Keratinocyte (primary cell): ENCODE data around the gene DACT2. TPM values are rescaled to one million over a fixed set of nuclear protein-coding genes. Genes with fewer than 3 reads are reported as not detected.

Source experiments
- DNase-seq: peaks from one replicate; pipeline ENCODE4 v3.0.0-alpha.2; 2011; ENCODE audit warnings: low read depth, missing footprints, low spot score
- FAIRE-seq: peaks from 2 replicates; lab custom pipeline; 2011; peaks lifted over from hg19 to GRCh38; lab: Jason Lieb, UNC
- H2AFZ ChIP-seq: 2 replicates; pipeline ENCODE4 v1.6.0; 2012; ENCODE audit warnings: low read length, control low read depth, inconsistent platforms; ENCODE audit not compliant: control insufficient read depth
- H3K27ac ChIP-seq: 2 replicates; pipeline ENCODE4 v1.5.1; 2011; ENCODE audit warnings: low read length; ENCODE audit not compliant: control insufficient read depth, insufficient read depth
- H3K27me3 ChIP-seq: 3 replicates; pipeline ENCODE4 v1.6.0; 2011; ENCODE audit warnings: low read length; ENCODE audit not compliant: control insufficient read depth, insufficient read depth; ENCODE audit errors: extremely low read depth
- H3K36me3 ChIP-seq, 2 experiments: 2 replicates in 1 of 2; 3 replicates in 1 of 2; pipeline ENCODE4 v1.5.1; 2011; ENCODE audit warnings: low read length in 2 of 2, mild to moderate bottlenecking in 1 of 2; ENCODE audit not compliant: control insufficient read depth in 2 of 2, insufficient read depth in 2 of 2; ENCODE audit errors: extremely low read depth in 1 of 2
- H3K4me1 ChIP-seq: 3 replicates; pipeline ENCODE4 v1.5.1; 2011; ENCODE audit warnings: low read length; ENCODE audit not compliant: control insufficient read depth, insufficient read depth; ENCODE audit errors: extremely low read depth
- H3K4me2 ChIP-seq: 3 replicates; pipeline ENCODE4 v1.6.0; 2011; ENCODE audit warnings: low read depth, low read length; ENCODE audit not compliant: control insufficient read depth, insufficient read depth; ENCODE audit errors: extremely low read depth
- H3K4me3 ChIP-seq, 3 experiments: fragments of 200-600 bp in 1 of 3; sonication (generic) in 1 of 3; 2 replicates in 2 of 3; 3 replicates in 1 of 3; pipeline ENCODE4 v1.5.1; 2011 to 2016; ENCODE audit warnings: low read length in 3 of 3, mild to moderate bottlenecking in 3 of 3, control low read depth in 2 of 3, inconsistent platforms in 1 of 3, low read depth in 1 of 3, mixed read lengths in 1 of 3, mixed run types in 1 of 3, moderate library complexity in 1 of 3; ENCODE audit not compliant: control insufficient read depth in 2 of 3, insufficient read depth in 2 of 3; ENCODE audit errors: extremely low read depth in 1 of 3
- H3K79me2 ChIP-seq: 2 replicates; pipeline ENCODE4 v1.6.0; 2012; ENCODE audit warnings: low read length; ENCODE audit not compliant: control insufficient read depth, insufficient read depth
- H3K9ac ChIP-seq: 3 replicates; pipeline ENCODE4 v1.6.0; 2011; ENCODE audit warnings: low read length; ENCODE audit not compliant: control insufficient read depth, insufficient read depth; ENCODE audit errors: extremely low read depth
- H3K9me1 ChIP-seq: 3 replicates; pipeline ENCODE4 v1.6.0; 2011; ENCODE audit warnings: low read length; ENCODE audit not compliant: control insufficient read depth, insufficient read depth; ENCODE audit errors: extremely low read depth
- H3K9me3 ChIP-seq: 2 replicates; pipeline ENCODE4 v1.5.1; 2012; ENCODE audit warnings: low read depth, low read length; ENCODE audit not compliant: control insufficient read depth
- H4K20me1 ChIP-seq: 3 replicates; pipeline ENCODE4 v1.6.0; 2011; ENCODE audit warnings: low read length; ENCODE audit not compliant: control insufficient read depth, insufficient read depth; ENCODE audit errors: extremely low read depth
- CTCF ChIP-seq, 3 experiments: IDR thresholded peaks in 1 of 3; conservative IDR thresholded peaks in 1 of 3; optimal IDR thresholded peaks in 1 of 3; 2 replicates in 2 of 3; 3 replicates in 1 of 3; pipeline versions ENCODE3 to v1.5.1; 2011; ENCODE audit warnings: low read length in 3 of 3, mild to moderate bottlenecking in 3 of 3, moderate library complexity in 2 of 3, control low read depth in 1 of 3, inconsistent platforms in 1 of 3; ENCODE audit not compliant: insufficient read depth in 2 of 3; ENCODE audit errors: extremely low read depth in 1 of 3
- EZH2 ChIP-seq: IDR thresholded peaks from one replicate; pipeline ENCODE4 v1.6.1; 2012; ENCODE audit warnings: inconsistent platforms, mild to moderate bottlenecking, low read length, moderate library complexity
- dilution Hi-C: fragments of 300-500 bp; cut with MboI; formaldehyde crosslinking; loops from one replicate; pipeline ENCODE4 v1.7.0; 2020; ENCODE audit warnings: low sequenced_read_pairs; ENCODE audit not compliant: extremely low pct_ligation_motif_present
- polyA plus RNA-seq, 5 experiments: library from polyadenylated mRNA; depleted of rRNA in 3 of 5; stranded (reverse) in 3 of 5; stranded (forward) in 1 of 5; unstranded in 1 of 5; fragments of >200 nt; gene quantifications; 1 replicate in 1 of 5; 2 replicates in 3 of 5; 3 replicates in 1 of 5; pipeline versions ENCODE4 v1.2.1 to v1.2.3, GENCODE V29; 2011 to 2012; ENCODE audit warnings: missing spikeins in 2 of 5, low read depth in 1 of 5, low replicate concordance in 1 of 5

The DACT2 gene
- polyA plus RNA-seq, 1 donor (not counting 4 experiments of a cell fraction or from before 2014, with no cell fraction given): 0.09 TPM

DNA sequence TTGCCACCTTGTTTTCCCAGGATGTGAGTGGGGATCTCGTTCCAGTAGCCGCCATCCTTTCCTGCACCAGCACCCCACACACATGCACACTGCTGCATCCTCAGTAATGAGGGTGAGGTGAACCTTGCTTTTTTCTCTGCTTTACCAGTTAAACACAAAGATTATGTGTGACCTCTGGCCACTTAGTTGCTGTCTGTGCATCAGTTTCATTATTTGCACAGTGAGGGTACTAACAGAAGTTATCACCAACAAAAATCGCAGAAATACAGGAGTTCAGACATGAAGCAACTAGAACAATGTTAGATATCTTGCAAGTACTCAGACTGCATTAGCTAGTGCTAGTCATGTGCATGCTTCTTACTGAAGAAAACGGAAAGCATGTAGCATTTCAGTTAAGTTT is 17.4 kb upstream of the DACT2 start:
- no peaks in the 10 kb centered on the region for H3K4me1 ChIP-seq
- H2AFZ ChIP-seq: no peak overlapping the region
- dilution Hi-C loops: no loop called here
- H3K36me3 ChIP-seq: no peaks in the 10 kb centered on the region
- no peak for TF ChIP-seq EZH2
- no peak for TF ChIP-seq CTCF (optimal IDR thresholded peaks at IDR 0.05 in 1 of 3, IDR thresholded peaks at IDR 0.05 in 1 of 3, conservative IDR thresholded peaks at IDR 0.05 in 1 of 3; ENCODE audit: extremely low read depth in 1 of 3, insufficient read depth in 2 of 3, low read length in 3 of 3)
- H3K79me2 ChIP-seq: no peaks in the 10 kb centered on the region
- no peak overlapping the region for H3K4me3 ChIP-seq
- H3K9ac ChIP-seq: no peak overlapping the region
- no peaks in the 10 kb centered on the region for H4K20me1 ChIP-seq
- no peaks in the 10 kb centered on the region for H3K9me1 ChIP-seq
- no peak for DNase-seq
- no peak overlapping the region for H3K4me2 ChIP-seq
- H3K9me3 ChIP-seq: no peaks in the 10 kb centered on the region
- no peak for FAIRE-seq
- no peak overlapping the region for H3K27ac ChIP-seq
- H3K27me3 ChIP-seq: no peaks in the 10 kb centered on the region

DNA sequence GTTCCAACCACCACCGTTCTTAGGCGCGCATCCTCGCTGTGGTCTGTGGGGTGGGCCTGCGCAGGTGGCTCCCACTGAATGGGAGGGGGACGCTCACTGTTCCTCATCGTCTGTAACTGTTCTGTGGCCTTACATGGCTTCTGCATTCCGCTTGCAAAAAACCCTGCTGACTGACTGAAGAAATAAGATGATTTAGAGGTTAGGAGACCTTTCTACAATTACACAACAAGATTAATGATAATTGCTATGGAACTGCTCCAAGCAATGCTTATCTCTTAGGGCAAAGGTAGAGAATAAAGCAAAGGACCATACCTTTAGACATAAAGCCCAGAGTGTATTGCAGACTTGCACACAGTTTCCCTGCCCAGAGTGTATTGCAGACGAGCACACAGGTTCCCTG is 14.4 kb upstream of the DACT2 start:
- dilution Hi-C loops: no loop called here
- no peaks in the 10 kb centered on the region for H4K20me1 ChIP-seq
- DNase-seq (no peak), FAIRE-seq (no peak)
- no peak overlapping the region for H3K27ac ChIP-seq
- H3K9me3 ChIP-seq: no peaks in the 10 kb centered on the region
- no peaks in the 10 kb centered on the region for H3K9me1 ChIP-seq
- no peak overlapping the region for H2AFZ ChIP-seq
- H3K36me3 ChIP-seq: no peaks in the 10 kb centered on the region
- no peak for TF ChIP-seq EZH2
- no peak for TF ChIP-seq CTCF (optimal IDR thresholded peaks at IDR 0.05 in 1 of 3, IDR thresholded peaks at IDR 0.05 in 1 of 3, conservative IDR thresholded peaks at IDR 0.05 in 1 of 3; ENCODE audit: extremely low read depth in 1 of 3, insufficient read depth in 2 of 3, low read length in 3 of 3)
- no peak overlapping the region for H3K4me3 ChIP-seq
- H3K4me1 ChIP-seq: no peaks in the 10 kb centered on the region
- no peaks in the 10 kb centered on the region for H3K79me2 ChIP-seq
- no peak overlapping the region for H3K4me2 ChIP-seq
- H3K27me3 ChIP-seq: no peaks in the 10 kb centered on the region
- H3K9ac ChIP-seq: no peak overlapping the region
